ENCODE measurements around the gene FAM53B. TPM values are rescaled to one million over a fixed set of nuclear protein-coding genes. Genes with fewer than 3 reads are reported as not detected.

Gene FAM53B
- polyA plus RNA-seq, 1 donor, result 21.3 TPM

- WGBS (ENCODE audit: insufficient coverage, low lambda C conversion rate), result no CpG with 5 or more reads among the region's 21 CpGs
- Histone ChIP-seq H3K9me3 (ENCODE audit: control insufficient read depth, low read depth, low read length) (no peaks in the 10 kb centered on the region), H3K4me3 (ENCODE audit: low read length) (no peak overlapping the region), H3K27ac (ENCODE audit: low read length) (no peak overlapping the region), H3K36me3 (ENCODE audit: control insufficient read depth, insufficient read depth, low read length) (no peaks in the 10 kb centered on the region), H3K4me1 (ENCODE audit: control insufficient read depth, insufficient read depth, low read length) (peaks cover 7% of the 10 kb centered on the region), H3K27me3 (ENCODE audit: control insufficient read depth, insufficient read depth, low read length) (no peaks in the 10 kb centered on the region)
- DNase-seq, result peak; percentile 37 to 67
Measured at GRCh38 chr10:124596962-124597845, 147.0 kb downstream of the FAM53B start.

DNA sequence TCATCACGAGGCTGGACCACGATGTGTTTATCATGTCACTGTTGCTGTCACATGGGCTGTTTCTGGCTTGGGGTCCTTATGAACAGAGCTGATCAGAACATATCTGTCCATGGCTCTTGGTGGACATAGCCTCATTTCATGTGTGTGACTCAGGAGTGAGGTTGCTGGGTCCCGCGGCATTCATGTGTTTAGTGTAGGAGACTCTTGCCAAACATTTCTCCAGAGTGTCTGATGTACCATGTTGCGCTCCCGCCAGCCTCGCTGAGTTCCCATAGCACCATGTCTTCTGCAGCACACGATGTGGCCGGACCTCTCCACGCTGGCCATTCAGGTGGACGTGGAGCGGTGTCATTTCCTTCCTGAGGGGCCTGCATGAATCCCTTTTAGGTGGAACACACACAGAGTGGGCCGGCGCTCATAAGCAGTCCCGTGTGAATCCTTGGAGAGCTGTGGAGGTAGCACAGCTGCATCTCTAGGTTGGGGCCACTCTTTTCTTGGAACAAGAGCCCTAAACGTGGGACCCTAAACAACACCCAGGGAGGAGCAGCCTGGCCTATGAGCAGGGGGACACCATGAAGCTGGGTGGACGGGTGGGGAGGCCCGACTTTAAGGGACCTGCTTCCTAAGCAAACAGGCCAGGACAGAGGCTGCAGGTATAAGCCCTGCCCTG lies 147.9 kb downstream of the FAM53B start:
- DNase-seq, result no peak
- no peaks in the 10 kb centered on the region for H3K36me3 ChIP-seq (ENCODE audit: control insufficient read depth, insufficient read depth, low read length)
- no peak overlapping the region for H3K4me3 ChIP-seq (ENCODE audit: low read length)
- no peak overlapping the region for H3K27ac ChIP-seq (ENCODE audit: low read length)
- H3K9me3 ChIP-seq (ENCODE audit: control insufficient read depth, low read depth, low read length), result no peaks in the 10 kb centered on the region
- H3K4me1 ChIP-seq (ENCODE audit: control insufficient read depth, insufficient read depth, low read length), result peaks cover 7% of the 10 kb centered on the region
- WGBS (ENCODE audit: insufficient coverage, low lambda C conversion rate), result no CpG with 5 or more reads among the region's 18 CpGs
- no peaks in the 10 kb centered on the region for H3K27me3 ChIP-seq (ENCODE audit: control insufficient read depth, insufficient read depth, low read length)

GRCh38 chr10:124595143-124595883 lies 148.9 kb downstream of the FAM53B start:
- H3K9me3 ChIP-seq (ENCODE audit: control insufficient read depth, low read depth, low read length), result no peaks in the 10 kb centered on the region
- no peak for DNase-seq
- H3K4me3 ChIP-seq (ENCODE audit: low read length), result no peak overlapping the region
- no peak overlapping the region for H3K27ac ChIP-seq (ENCODE audit: low read length)
- H3K4me1 ChIP-seq (ENCODE audit: control insufficient read depth, insufficient read depth, low read length), result peaks cover 7% of the 10 kb centered on the region
- no peaks in the 10 kb centered on the region for H3K27me3 ChIP-seq (ENCODE audit: control insufficient read depth, insufficient read depth, low read length)
- peaks cover 5% of the 10 kb centered on the region for H3K36me3 ChIP-seq (ENCODE audit: control insufficient read depth, insufficient read depth, low read length)
- 100% methylated on average over 1 of the region's 9 CpGs for WGBS (ENCODE audit: insufficient coverage, low lambda C conversion rate)

DNA sequence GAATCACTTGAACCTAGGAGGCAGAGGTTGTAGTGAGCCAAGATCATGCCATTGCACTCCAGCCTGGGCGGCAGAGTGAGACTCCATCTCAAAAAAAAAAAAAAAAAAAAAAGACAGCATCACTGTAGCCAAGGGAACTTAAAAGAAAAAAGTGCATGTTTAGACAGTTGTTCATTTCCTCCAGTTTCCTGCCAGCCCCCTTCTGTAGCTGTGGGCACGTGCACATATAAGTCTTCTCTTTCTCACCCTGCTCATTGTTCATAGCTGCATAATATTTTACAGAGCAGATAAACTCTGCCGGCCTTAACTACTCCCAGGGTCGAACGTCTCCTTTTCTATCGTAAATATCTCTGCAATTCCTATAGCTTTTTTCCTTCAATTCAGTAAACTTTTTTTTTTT lies 149.9 kb downstream of the FAM53B start:
- peaks cover 11% of the 10 kb centered on the region for H3K4me1 ChIP-seq (ENCODE audit: control insufficient read depth, insufficient read depth, low read length)
- H3K27me3 ChIP-seq (ENCODE audit: control insufficient read depth, insufficient read depth, low read length), result no peaks in the 10 kb centered on the region
- peaks cover 2% of the 10 kb centered on the region for H3K9me3 ChIP-seq (ENCODE audit: control insufficient read depth, low read depth, low read length)
- 94% methylated on average over 5 of the region's 6 CpGs for WGBS (ENCODE audit: insufficient coverage, low lambda C conversion rate)
- peaks cover 5% of the 10 kb centered on the region for H3K36me3 ChIP-seq (ENCODE audit: control insufficient read depth, insufficient read depth, low read length)
- no peak for DNase-seq
- no peak overlapping the region for H3K4me3 ChIP-seq (ENCODE audit: low read length)
- H3K27ac ChIP-seq (ENCODE audit: low read length), result no peak overlapping the region

- Histone ChIP-seq H3K9me3 (ENCODE audit: control insufficient read depth, low read depth, low read length) (peaks cover 2% of the 10 kb centered on the region), H3K27me3 (ENCODE audit: control insufficient read depth, insufficient read depth, low read length) (no peaks in the 10 kb centered on the region), H3K27ac (ENCODE audit: low read length) (no peak overlapping the region), H3K4me1 (ENCODE audit: control insufficient read depth, insufficient read depth, low read length) (peaks cover 18% of the 10 kb centered on the region), H3K36me3 (ENCODE audit: control insufficient read depth, insufficient read depth, low read length) (peaks cover 5% of the 10 kb centered on the region), H3K4me3 (ENCODE audit: low read length) (no peak overlapping the region)
- WGBS (ENCODE audit: insufficient coverage, low lambda C conversion rate), result no CpG with 5 or more reads among the region's 17 CpGs
- DNase-seq, result no peak
Measured at GRCh38 chr10:124593431-124593985, 150.7 kb downstream of the FAM53B start.

- Histone ChIP-seq H3K9me3 (ENCODE audit: control insufficient read depth, low read depth, low read length) (peaks cover 2% of the 10 kb centered on the region), H3K4me3 (ENCODE audit: low read length) (no peak overlapping the region)
Measured at GRCh38 chr10:124592736-124593430, 151.3 kb downstream of the FAM53B start.

DNA sequence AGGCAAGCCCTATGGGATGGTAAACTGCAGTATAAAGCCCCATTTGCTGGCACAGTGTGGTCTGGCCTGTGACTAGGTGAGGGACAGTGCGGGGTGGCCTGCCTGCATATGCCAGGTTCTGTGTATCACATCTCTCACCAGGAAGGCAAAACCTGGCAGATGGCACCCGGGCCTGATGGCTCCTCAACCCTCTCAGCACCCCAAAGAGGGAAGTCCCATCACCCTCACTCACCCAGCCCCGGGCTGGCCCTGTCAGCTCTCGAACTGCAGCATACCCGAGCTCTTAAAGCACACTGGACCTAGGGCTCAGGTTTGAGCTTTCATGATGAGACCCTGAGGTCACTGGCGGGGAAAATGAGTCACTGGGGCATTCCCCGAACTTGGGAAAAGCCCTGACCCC lies 152.1 kb downstream of the FAM53B start:
- Histone ChIP-seq H3K4me3 (ENCODE audit: low read length) (no peak overlapping the region), H3K27ac (ENCODE audit: low read length) (no peak overlapping the region), H3K4me1 (ENCODE audit: control insufficient read depth, insufficient read depth, low read length) (peaks cover 18% of the 10 kb centered on the region), H3K9me3 (ENCODE audit: control insufficient read depth, low read depth, low read length) (peaks cover 2% of the 10 kb centered on the region), H3K27me3 (ENCODE audit: control insufficient read depth, insufficient read depth, low read length) (no peaks in the 10 kb centered on the region), H3K36me3 (ENCODE audit: control insufficient read depth, insufficient read depth, low read length) (peaks cover 5% of the 10 kb centered on the region)
- no CpG with 5 or more reads among the region's 7 CpGs for WGBS (ENCODE audit: insufficient coverage, low lambda C conversion rate)
- DNase-seq, result no peak

More at GRCh38 chr10:124592736-124593430, 151.3 kb downstream of the FAM53B start:
- no CpG with 5 or more reads among the region's 26 CpGs for WGBS (ENCODE audit: insufficient coverage, low lambda C conversion rate)
- Histone ChIP-seq H3K4me1 (ENCODE audit: control insufficient read depth, insufficient read depth, low read length) (peaks cover 19% of the 10 kb centered on the region), H3K27ac (ENCODE audit: low read length) (no peak overlapping the region), H3K27me3 (ENCODE audit: control insufficient read depth, insufficient read depth, low read length) (no peaks in the 10 kb centered on the region), H3K36me3 (ENCODE audit: control insufficient read depth, insufficient read depth, low read length) (peaks cover 5% of the 10 kb centered on the region)
- DNase-seq, result no peak

DNA sequence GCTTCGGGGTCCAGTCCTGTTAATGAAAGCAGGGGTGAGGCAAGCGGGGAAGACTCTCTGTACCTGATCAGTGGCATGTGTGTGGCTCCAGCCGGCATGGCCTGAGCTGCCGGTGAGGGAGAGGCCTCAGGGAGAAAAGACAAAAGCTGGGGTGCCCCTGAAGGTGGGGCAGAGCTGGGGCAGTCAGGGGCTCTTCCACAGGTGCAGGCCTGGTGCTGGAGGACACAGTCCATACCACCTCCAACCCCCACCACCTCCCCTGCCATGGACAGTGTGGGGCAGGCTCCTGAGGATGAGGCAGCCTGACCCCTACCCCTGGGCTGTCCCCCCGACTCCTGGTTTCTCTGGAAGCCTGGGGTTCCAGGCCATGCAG lies 153.1 kb downstream of the FAM53B start:
- DNase-seq, result no peak
- no CpG with 5 or more reads among the region's 5 CpGs for WGBS (ENCODE audit: insufficient coverage, low lambda C conversion rate)
- Histone ChIP-seq H3K4me3 (ENCODE audit: low read length) (no peak overlapping the region), H3K36me3 (ENCODE audit: control insufficient read depth, insufficient read depth, low read length) (peaks cover 5% of the 10 kb centered on the region), H3K9me3 (ENCODE audit: control insufficient read depth, low read depth, low read length) (peaks cover 2% of the 10 kb centered on the region), H3K27ac (ENCODE audit: low read length) (no peak overlapping the region), H3K4me1 (ENCODE audit: control insufficient read depth, insufficient read depth, low read length) (peaks cover 12% of the 10 kb centered on the region), H3K27me3 (ENCODE audit: control insufficient read depth, insufficient read depth, low read length) (no peaks in the 10 kb centered on the region)

- peaks cover 2% of the 10 kb centered on the region for H3K9me3 ChIP-seq (ENCODE audit: control insufficient read depth, low read depth, low read length)
- DNase-seq, result no peak
- no peaks in the 10 kb centered on the region for H3K27me3 ChIP-seq (ENCODE audit: control insufficient read depth, insufficient read depth, low read length)
- H3K27ac ChIP-seq (ENCODE audit: low read length), result no peak overlapping the region
- no CpG with 5 or more reads among the region's 23 CpGs for WGBS (ENCODE audit: insufficient coverage, low lambda C conversion rate)
- H3K36me3 ChIP-seq (ENCODE audit: control insufficient read depth, insufficient read depth, low read length), result peaks cover 5% of the 10 kb centered on the region
- H3K4me1 ChIP-seq (ENCODE audit: control insufficient read depth, insufficient read depth, low read length), result peaks cover 12% of the 10 kb centered on the region
- no peak overlapping the region for H3K4me3 ChIP-seq (ENCODE audit: low read length)
Measured at GRCh38 chr10:124590216-124591122, 153.7 kb downstream of the FAM53B start.
